HG03469 (cell line): Measurements from ENCODE around the gene ZNF865.

Experiments
- ATAC-seq: cut with Tn5 transposase; IDR thresholded peaks from one replicate; pipeline ENCODE4 v1.9.1; 2021; ENCODE audit warnings: mild to moderate bottlenecking, moderate library complexity, moderate number of reproducible peaks; ENCODE audit not compliant: unreplicated experiment

Gene ZNF865

DNA sequence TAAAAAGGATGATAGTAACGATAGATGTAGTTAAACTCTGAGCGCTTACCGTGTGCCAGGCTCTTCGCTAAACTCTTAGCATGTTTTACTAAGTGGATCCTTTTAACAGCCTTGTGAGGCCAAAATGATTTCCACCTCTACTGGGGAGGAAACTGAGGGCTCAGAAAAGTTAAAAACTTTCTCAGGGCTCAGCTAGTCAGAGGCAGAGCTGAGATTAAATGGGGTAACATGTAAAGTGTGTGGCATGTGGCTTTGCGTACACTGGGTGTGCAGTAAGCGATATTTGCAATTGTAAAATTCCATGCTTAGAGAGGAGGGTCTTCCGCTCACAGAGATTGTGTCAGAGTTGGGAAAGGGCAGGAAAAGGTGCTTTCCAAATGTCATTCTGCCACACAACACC, 51.1 kb downstream of the ZNF865 start:
- no peak for ATAC-seq

DNA sequence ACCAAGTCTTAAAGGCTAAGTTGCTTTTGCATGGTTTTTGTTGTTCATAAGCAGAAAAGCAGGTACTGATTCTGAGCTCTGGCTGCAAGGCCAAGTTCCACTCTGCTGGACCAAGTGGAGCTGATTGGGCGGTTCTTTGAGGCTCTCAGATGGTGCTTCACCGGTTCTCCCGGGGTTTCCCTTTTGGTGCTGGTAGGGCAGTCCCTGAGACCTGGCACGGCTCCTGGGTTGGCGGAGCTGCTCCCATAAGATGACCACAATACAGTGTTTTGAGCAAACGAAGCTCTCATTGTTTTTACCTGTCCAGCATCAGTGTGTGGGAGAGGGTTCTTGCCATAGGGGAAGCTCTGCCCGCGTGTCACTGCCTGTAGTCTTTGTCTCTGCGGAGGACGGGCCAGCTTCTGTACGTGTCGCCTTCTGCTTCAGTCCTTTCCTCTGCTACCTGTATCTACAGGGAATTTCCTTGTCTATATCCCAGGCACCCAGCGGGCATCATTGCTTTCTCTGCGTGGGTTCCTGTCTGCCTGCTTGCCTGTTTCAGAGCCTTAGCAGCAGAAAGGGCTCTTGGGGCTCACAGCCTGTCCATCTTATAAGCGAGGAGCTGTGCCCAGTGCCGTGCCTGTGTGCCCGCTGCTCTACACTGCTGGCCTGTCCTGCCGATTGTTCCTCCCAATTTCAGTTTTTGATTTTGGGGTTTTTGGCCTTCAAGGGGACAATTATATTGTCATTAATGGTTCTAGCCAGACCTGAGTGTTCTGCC, 51.7 kb downstream of the ZNF865 start:
- no peak for ATAC-seq

DNA sequence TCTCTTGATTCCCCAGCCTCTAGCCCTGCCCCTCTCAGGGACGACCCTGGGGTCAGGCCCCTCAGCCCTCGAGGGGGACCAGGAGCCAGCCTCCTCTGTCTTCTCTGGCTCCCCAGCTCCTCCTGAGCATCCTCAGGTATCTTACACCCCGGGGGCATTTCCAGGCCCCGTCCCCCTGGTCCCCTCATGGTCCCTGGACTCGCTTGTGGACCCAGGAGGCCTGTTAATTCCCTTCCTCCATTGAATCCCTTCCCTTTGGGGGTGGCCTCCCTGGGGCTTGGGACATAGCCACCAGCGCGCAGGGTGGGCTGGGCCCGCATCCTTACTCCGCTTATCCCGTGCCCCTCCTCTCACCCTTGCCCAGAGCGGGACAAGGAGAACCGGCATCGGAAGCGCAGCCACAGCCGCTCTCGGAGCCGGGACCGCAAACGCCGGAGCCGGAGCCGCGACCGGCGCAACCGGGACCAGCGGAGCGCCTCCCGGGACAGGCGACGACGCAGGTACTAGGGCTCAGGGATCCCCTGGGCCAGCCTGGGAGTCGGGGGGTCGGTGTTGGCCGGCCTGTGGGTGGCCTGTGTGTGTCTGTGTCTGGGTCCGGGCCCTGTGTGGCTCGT, 53.5 kb downstream of the ZNF865 start:
- no peak for ATAC-seq

DNA sequence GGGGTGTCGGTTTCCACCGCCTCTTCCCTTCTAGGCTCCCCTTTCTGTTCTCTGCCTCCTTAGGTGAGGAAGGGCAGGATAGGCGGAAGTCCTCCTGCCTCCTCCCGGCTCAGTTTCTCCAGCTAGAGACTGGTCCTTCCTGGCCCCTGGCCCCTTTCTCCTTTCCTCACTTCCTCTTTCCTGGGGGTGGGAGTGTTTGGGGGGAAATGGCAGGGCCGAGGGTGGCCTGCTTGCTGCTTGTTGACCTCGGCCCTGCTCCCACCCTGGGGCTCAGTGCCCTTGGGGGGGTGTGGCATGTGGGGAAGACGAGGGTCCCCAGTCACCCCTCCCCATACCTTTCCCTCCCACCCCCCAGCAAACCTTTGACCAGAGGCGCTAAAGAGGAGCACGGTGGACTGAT, 54.4 kb downstream of the ZNF865 start:
- no peak for ATAC-seq

DNA sequence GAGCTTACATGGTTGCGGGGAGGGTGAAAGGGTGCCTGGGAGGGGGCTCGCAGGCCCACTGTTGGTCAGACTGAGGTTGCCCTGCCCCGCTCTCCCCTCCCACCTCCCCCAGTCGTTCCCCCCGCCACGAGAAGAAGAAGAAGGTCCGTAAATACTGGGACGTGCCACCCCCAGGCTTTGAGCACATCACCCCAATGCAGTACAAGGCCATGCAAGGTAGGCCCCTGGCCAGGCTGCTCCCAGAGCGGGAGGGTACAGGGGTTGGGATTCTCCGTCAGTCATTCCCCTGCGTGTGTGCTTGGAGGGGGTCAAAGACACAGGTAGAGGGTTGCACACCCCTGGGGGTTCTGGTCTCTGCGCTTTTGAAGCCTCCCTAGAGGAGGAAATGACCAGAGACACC, 55.0 kb downstream of the ZNF865 start:
- ATAC-seq, result no peak

DNA sequence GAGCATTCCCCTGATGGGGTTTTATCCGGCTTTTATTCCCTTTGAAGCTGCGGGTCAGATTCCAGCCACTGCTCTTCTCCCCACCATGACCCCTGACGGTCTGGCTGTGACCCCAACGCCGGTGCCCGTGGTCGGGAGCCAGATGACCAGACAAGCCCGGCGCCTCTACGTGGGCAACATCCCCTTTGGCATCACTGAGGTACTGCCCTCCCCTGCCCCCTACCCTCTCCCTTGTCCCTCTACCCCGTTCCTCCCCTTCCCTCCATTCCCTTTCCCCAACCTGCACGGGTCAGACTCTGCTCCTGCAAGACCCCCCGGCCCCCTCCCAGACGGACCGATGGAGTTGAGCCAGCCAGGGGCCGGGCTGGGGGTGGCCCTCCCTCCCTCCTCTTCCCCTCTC, 55.5 kb downstream of the ZNF865 start:
- ATAC-seq, result no peak

DNA sequence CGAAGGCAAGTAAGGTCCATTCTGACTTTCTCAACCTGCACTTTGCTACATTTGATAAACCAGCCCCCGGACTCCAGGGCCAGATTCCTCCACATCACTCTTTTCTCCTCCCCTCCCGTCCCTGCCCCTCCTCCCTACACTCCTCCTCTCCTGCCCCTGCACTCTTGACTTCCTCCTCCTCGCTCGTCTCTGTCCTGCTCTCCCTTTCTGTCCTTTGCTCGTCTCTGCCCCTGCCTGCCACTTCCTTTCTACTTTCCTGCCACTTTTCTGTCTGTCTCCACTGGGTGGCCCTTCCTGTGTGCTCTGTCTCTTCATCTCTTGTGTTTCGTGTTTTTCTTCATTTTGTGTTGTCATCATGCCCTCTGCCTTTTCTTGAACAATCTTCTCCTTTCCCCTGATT, 56.4 kb downstream of the ZNF865 start:
- ATAC-seq, result no peak

DNA sequence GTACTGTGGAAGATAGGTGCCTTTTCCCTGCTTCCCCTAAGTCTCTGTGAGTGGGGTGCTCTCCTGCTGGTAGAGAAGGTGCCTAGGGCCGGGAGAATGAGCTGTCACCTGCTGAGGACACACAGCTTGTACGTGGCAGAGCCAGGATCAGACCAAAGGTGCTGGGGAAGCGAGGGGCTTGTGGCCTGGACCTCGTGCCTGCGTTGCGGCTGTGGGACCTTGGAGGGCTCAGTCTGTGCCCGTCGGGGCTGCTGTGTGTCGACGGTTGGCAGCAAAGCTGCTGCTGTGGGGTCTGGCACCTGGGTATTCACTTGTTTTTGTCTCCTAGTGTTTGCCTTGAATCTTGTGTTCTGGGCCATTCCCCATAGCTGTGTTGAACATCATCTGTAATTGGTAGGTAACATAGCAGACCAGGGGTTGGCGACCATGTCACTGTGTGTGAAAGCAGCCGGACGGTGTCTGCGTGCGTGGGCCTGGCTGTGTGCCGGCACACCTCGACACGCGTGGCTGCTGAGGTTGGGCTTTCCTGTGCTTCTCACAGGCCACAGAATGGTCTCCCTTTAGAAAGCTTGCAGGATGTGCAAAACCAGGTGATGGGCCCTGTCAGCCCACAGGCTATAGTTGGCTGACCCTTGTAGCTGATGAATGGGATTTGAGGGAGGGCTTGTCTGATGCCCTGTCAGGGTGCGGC, 58.5 kb downstream of the ZNF865 start:
- ATAC-seq, result no peak

DNA sequence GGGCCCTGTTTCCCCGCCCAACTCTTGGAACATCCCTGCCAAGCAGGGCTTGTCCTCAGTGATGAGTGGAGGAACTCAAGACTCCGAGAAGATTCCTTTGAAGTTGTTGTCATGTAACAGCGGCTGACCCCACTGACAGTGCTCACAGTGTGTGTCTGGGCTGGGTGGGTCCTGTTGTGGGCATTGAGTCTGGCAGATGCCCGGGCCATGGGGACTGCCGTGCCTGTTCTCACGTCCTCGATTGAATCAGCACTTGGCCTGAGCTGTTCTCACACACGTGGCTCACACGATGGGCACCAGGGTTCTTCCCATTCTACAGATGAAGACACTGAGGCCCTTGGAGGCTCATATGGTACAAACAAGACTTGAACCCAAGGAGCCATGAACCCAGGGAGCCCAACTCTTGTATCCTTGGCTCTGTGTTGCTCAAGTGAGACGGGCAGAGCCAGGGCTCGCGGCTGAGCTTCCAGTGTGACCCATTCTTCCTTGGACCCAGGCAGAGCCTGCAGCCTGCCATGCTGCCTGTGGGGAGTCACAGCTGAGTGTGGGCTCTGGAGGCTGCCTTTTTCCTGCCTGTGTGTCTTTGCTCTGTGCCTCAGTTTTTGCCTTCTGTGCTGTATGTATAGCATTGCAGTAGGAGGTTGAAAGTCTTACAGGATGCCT, 61.0 kb downstream of the ZNF865 start:
- ATAC-seq, result no peak
